Adrenal gland (tissue), 12 donors: ENCODE results near the gene NSG2. TPM values are rescaled to one million over a fixed set of nuclear protein-coding genes. Genes with fewer than 3 reads are reported as not detected.
"Not testable (repeated sequence)": the region's sequence is repeated elsewhere in the genome, so short reads cannot be mapped to it uniquely, and the experiment has no call there.

Source experiments
- DNase-seq, 7 donors: peaks; one replicate each; pipeline ENCODE4 v3.0.0-alpha.2; 2019 to 2020
- H3K27ac ChIP-seq, 5 donors: fragments of 200-600 bp; sonication (generic) in 4 of 5; 1 replicate in 3 of 5; 2 replicates in 2 of 5; pipeline versions ENCODE4 v1.5.1 to v1.8.0; 2016 to 2020; ENCODE audit warnings: mild to moderate bottlenecking in 1 of 5
- H3K27me3 ChIP-seq: fragments of 200-600 bp; 2 replicates; pipeline ENCODE4 v1.8.0; 2021
- H3K36me3 ChIP-seq, 2 donors: fragments of 200-600 bp; replicated peaks in 1 of 2; 1 replicate in 1 of 2; 2 replicates in 1 of 2; pipeline versions ENCODE4 v1.5.1 to v1.8.0; 2018 to 2022
- H3K4me1 ChIP-seq, 2 donors: fragments of 200-600 bp; replicated peaks in 1 of 2; 1 replicate in 1 of 2; 2 replicates in 1 of 2; pipeline versions ENCODE4 v1.5.1 to v1.8.0; 2018 to 2021
- H3K4me3 ChIP-seq, 4 donors: fragments of 200-600 bp; sonication (generic) in 3 of 4; one replicate each; pipeline ENCODE4 v1.5.1; 2016 to 2018
- H3K9me3 ChIP-seq, 3 donors: fragments of 200-600 bp; sonication (generic) in 1 of 3; replicated peaks in 1 of 3; 1 replicate in 2 of 3; 2 replicates in 1 of 3; pipeline versions ENCODE4 v1.5.1 to v1.8.0; 2016 to 2021
- CTCF ChIP-seq, 6 experiments: fragments of 450-650 bp in 4 of 6; fragments of 200-600 bp in 2 of 6; sonication (generic) in 1 of 6; IDR thresholded peaks; 1 replicate in 5 of 6; 2 replicates in 1 of 6; pipeline versions ENCODE4 v1.5.1 to v1.8.0; 2016 to 2021; ENCODE audit warnings: antibody characterized with exemption in 6 of 6, mild to moderate bottlenecking in 2 of 6, moderate library complexity in 1 of 6
- POLR2A ChIP-seq, 2 donors: fragments of 450-650 bp; IDR thresholded peaks; one replicate each; pipeline ENCODE4 v1.6.1; 2017; ENCODE audit warnings: antibody characterized with exemption in 2 of 2, mild to moderate bottlenecking in 2 of 2, moderate library complexity in 1 of 2
- WGBS, 4 donors: extraction: QIAGEN DNeasy Blood & Tissue Kit in 2 of 4; methylation state at CpG; one replicate each; pipeline versions ENCODE4 v1.1.5 to v1.1.7; 2013 to 2017; 5-methylcytosine and 5-hydroxymethylcytosine counted together
- intact Hi-C, 2 donors: fragments of 100-400 bp; cut with DNase I; formaldehyde crosslinking; loops; one replicate each; pipeline versions ENCODE4 v1.14.1 to v1.15.0; 2022 to 2023
- polyA plus RNA-seq, 3 donors: library from polyadenylated mRNA; stranded (reverse); fragments of 200-250 nt in 2 of 3; fragments of 350-450 nt in 1 of 3; fragmentation: Illumina TruSeq in 1 of 3; extraction: RNeasy Lipid Tissue Mini Kit (QIAGEN cat#74804) in 1 of 3; gene quantifications; one replicate each; pipeline ENCODE4 v1.2.3, GENCODE V29; 2013 to 2014
- total RNA-seq, 9 donors: library from RNA; depleted of rRNA in 4 of 9; stranded (reverse); fragments of >200 nt in 4 of 9; fragments of 120-200 nt in 1 of 9; fragmentation: NEBNext Ultra II Directional in 1 of 9; extraction: Animal tissue kit (Norgen Biotek cat#: 25700) in 1 of 9; gene quantifications; one replicate each; pipeline versions ENCODE4 v1.1.0 to v1.2.4, GENCODE V29; 2013 to 2023
- donor health status: healthy with polysubstance abuse.
- donor health status: Bipolar disorder and iron deficiency.
- donor health status: DM: yes; HTN: yes; CAD: no.
- donor health status: DM: no; HTN: no; CAD: no.
- donor health status: DM: no; HTN: no; CAD: no.
- donor health status: DM: yes; HTN: yes; CAD: no.

Gene NSG2
- total and polyA plus RNA-seq, 12 donors: 0.25 to 40.9 (median 11.7) TPM; not detected in 1

DNA sequence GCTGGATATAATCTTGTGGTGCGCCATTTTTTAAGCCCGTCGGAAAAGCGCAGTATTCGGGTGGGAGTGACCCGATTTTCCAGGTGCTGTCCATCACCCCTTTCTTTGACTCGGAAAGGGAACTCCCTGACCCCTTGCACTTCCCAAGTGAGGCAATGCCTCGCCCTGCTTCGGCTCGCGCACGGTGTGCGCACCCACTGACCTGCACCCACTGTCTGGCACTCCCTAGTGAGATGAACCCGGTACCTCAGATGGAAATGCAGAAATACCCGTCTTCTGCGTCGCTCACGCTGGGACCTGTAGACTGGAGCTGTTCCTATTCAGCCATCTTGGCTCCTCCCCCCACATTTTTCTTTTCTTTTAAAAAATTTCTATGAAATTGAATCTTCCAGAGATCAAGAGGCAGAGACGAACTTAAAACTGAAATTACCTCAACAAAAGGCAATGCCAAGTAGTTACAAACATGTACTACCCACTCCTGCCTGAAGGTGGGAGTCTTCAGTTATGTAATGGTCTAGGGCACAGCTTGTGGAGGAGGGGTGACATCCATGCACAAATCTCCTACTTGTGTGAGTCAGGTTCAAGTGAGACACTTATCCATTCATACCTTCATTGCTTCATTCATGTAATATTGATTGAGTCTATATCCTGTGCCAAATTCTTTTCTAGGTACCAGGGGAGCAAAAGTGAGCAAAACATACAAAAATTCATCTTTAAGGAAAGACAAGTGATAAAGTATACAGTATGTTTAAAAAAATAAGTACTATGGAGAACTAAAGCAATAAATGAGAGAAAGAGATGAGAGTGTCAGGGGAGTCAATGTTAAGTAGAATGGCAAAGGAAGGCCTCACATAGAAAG is 25.2 kb upstream of the NSG2 start:
- H3K9me3 ChIP-seq, H3K4me3 ChIP-seq, H3K4me1 ChIP-seq, H3K27me3 ChIP-seq, intact Hi-C loops, H3K27ac ChIP-seq, H3K36me3 ChIP-seq: not testable (repeated sequence)
- WGBS, 4 donors: 68 to 87% (median 82%) methylated on average over 11 to 14 of the region's 19 CpGs
- peak in 4 of 6 experiments; percentile 6 to 48 (median 39) for TF ChIP-seq CTCF (IDR thresholded peaks at IDR 0.05)
- DNase-seq: peak in 3 of 7 donors; percentile 11 to 36 (median 35)

- no peaks in the 10 kb centered on the region for H3K4me1 ChIP-seq
- TF ChIP-seq POLR2A (IDR thresholded peaks at IDR 0.05) (no peak), CTCF (IDR thresholded peaks at IDR 0.05) (no peak)
- DNase-seq: no peak
- H3K27me3 ChIP-seq: peaks cover 8% of the 10 kb centered on the region
- intact Hi-C loops: no loop called here
- no peak overlapping the region for H3K27ac ChIP-seq
- 77 to 92% (median 84%) methylated on average over 3 of the region's 3 CpGs for WGBS, 4 donors
- no peaks in the 10 kb centered on the region for H3K9me3 ChIP-seq
- no peak overlapping the region for H3K4me3 ChIP-seq
- H3K36me3 ChIP-seq: no peaks in the 10 kb centered on the region
Observed at GRCh38 chr5:174020928-174021304, 24.6 kb upstream of the NSG2 start.

GRCh38 chr5:174022384-174023095 is 23.0 kb upstream of the NSG2 start:
- no peak overlapping the region for H3K27ac ChIP-seq
- no peak overlapping the region for H3K4me3 ChIP-seq
- intact Hi-C loops: no loop called here
- no peak for TF ChIP-seq CTCF (IDR thresholded peaks at IDR 0.05)
- TF ChIP-seq POLR2A (IDR thresholded peaks at IDR 0.05): no peak
- WGBS, 4 donors: 62 to 71% (median 68%) methylated on average over 4 of the region's 4 CpGs
- no peaks in the 10 kb centered on the region for H3K9me3 ChIP-seq
- no peak for DNase-seq
- no peaks in the 10 kb centered on the region for H3K36me3 ChIP-seq
- H3K4me1 ChIP-seq: no peaks in the 10 kb centered on the region
- peaks cover 8% of the 10 kb centered on the region for H3K27me3 ChIP-seq

GRCh38 chr5:174030286-174030685 is 15.2 kb upstream of the NSG2 start:
- Histone ChIP-seq H3K36me3 (no peaks in the 10 kb centered on the region), H3K4me3 (no peak overlapping the region), H3K4me1 (no peaks in the 10 kb centered on the region), H3K9me3 (no peaks in the 10 kb centered on the region), H3K27ac (no peak overlapping the region), H3K27me3 (no peaks in the 10 kb centered on the region)
- intact Hi-C loops: no loop called here
- TF ChIP-seq POLR2A (IDR thresholded peaks at IDR 0.05) (no peak), CTCF (IDR thresholded peaks at IDR 0.05) (no peak)
- DNase-seq: no peak
- WGBS, 4 donors: 81 to 91% (median 90%) methylated on average over 2 of the region's 2 CpGs
